ENCODE data around the gene RHBG. TPM values are rescaled to one million over a fixed set of nuclear protein-coding genes. Genes with fewer than 3 reads are reported as not detected.

RHBG gene
- total and polyA plus RNA-seq, 11 donors: 0.29 TPM; not detected in 10

DNA sequence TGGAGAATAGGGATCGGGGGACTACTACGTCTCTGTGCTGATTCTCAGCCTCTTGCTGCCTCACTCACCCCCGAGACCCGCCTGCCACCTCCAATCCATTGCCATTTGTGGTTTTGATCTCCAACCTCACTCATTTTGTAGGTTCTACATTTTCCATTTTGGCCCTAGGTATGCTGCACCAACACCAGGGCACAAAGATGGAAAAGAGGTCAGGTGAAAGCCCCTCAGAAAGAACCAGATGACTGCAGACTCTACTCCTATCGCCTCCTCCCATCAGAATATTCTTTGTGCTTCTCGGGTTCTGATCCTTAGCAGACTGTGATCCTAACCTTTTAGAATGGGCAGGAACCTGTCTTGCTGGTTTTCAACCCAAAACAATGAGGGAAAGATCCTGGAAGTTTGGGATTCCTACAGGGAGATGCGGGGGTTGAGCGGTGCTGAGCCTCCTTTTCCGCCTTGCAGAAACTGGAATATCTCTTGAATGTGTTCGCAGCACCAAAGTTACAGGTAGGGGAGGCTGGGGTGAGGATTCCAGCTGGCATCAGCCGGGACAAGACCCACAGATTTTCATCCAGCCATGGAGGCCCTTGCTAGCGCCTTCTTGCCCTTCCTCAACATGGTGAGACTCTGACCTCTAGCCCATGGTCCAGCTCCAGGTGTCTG, 53.1 kb downstream of the RHBG start:
- ATAC-seq: no peak
- peaks cover 30 to 97% (median 66%) of the 10 kb centered on the region in 9 donors for H3K27me3 ChIP-seq
- no peak for DNase-seq
- no peaks in the 10 kb centered on the region for H3K36me3 ChIP-seq
- H3K9me3 ChIP-seq: no peaks in the 10 kb centered on the region
- intact Hi-C loops (cut with DNase I): no loop called here
- H3K27ac ChIP-seq: no peak overlapping the region
- TF ChIP-seq POLR2A (IDR thresholded peaks at IDR 0.05): no peak
- TF ChIP-seq, protein P1, sequence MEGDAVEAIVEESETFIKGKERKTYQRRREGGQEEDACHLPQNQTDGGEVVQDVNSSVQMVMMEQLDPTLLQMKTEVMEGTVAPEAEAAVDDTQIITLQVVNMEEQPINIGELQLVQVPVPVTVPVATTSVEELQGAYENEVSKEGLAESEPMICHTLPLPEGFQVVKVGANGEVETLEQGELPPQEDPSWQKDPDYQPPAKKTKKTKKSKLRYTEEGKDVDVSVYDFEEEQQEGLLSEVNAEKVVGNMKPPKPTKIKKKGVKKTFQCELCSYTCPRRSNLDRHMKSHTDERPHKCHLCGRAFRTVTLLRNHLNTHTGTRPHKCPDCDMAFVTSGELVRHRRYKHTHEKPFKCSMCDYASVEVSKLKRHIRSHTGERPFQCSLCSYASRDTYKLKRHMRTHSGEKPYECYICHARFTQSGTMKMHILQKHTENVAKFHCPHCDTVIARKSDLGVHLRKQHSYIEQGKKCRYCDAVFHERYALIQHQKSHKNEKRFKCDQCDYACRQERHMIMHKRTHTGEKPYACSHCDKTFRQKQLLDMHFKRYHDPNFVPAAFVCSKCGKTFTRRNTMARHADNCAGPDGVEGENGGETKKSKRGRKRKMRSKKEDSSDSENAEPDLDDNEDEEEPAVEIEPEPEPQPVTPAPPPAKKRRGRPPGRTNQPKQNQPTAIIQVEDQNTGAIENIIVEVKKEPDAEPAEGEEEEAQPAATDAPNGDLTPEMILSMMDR (IDR thresholded peaks at IDR 0.05): no peak
- peak overlapping the region; percentile 13 to 57 (median 39) for H3K4me3 ChIP-seq
- WGBS, 4 donors: 24 to 33% (median 26%) methylated on average over 10 to 12 of the region's 12 CpGs
- H3K4me1 ChIP-seq: peaks cover 4 to 30% (median 21%) of the 10 kb centered on the region in 12 donors

DNA sequence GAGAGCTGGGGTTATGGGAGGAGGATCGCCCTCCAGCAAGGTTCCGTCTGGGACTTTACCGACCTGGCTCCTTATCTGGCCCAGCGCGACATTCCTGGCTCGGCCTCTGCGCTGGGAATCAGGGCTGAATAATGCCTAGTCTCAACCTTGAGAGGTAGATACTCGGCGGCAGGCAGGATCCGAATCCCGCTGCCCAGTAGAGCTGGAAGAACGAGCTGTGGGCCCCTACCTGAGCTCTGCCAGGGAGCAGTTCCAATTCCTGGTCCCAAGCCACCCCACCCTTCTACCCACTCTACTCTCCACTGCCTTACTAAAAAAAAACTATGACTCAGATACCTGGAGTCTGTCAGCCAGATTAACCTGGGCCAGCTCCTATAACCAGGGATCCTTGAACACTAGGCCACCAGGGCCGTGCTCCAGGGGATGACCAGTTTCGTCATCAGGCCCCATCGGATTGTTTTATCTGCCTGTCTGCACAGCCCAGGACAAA, 53.6 kb downstream of the RHBG start:
- H3K27me3 ChIP-seq: peaks cover 30 to 97% (median 62%) of the 10 kb centered on the region in 9 donors
- DNase-seq (no peak), ATAC-seq (peak in 2 of 4 donors; percentile 17 to 40)
- H3K9me3 ChIP-seq: no peaks in the 10 kb centered on the region
- intact Hi-C loops (cut with DNase I): no loop called here
- H3K4me3 ChIP-seq: no peak overlapping the region
- no peak for TF ChIP-seq POLR2A (IDR thresholded peaks at IDR 0.05)
- TF ChIP-seq, protein P1 (IDR thresholded peaks at IDR 0.05): no peak
- 23 to 61% (median 47%) methylated on average over 4 to 15 of the region's 15 CpGs for WGBS, 4 donors
- no peaks in the 10 kb centered on the region for H3K36me3 ChIP-seq
- H3K4me1 ChIP-seq: peaks cover 4 to 30% (median 21%) of the 10 kb centered on the region in 12 donors
- no peak overlapping the region for H3K27ac ChIP-seq

DNA sequence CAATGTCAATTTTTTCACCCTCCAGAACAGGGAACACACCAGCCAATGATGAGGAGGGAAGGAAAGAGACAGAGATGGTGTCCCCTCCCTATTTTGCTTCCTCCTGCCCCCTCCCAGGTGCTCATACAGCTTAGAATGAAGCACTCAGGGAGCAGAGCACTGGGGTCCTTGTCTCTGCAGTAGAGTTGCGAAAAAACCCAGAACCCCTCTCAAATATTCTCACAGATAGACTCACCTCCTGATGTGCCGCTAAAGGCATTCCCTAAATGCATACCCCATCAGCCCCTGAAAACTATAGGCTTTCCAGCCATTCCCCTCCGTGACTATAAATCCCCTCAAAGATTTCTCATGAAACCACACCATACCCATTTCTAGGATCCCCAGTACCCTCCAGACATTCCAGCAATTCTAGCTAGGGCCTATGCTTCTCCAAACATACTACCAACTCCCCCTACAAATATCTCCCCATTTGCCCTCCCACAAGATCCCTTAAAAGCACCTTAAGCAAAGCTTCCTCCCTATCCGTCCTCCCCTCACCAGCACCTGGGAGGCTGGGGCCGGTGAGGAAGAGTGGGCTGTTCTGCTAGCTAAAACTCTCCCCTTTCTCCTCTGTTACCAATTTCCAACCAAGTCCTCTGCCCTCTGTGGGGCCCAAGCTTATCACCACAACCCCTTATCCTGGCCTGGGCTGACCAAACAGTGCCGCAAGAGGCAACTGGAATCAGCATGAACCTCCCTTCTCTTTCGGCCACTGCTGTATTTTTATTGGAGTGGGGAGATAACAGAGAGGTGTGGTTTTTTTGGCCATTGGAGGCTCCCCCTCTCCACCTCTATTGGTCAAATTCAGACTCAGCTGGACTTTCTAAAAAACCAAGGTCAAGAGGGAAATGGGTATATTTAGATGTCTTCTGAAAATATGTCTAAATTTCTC, 54.7 kb downstream of the RHBG start:
- Histone ChIP-seq H3K27me3 (peaks cover 24 to 95% (median 59%) of the 10 kb centered on the region in 9 donors), H3K9me3 (no peaks in the 10 kb centered on the region), H3K36me3 (no peaks in the 10 kb centered on the region), H3K27ac (no peak overlapping the region), H3K4me3 (no peak overlapping the region), H3K4me1 (peaks cover 4 to 30% (median 21%) of the 10 kb centered on the region in 12 donors)
- 52 to 63% (median 58%) methylated on average over 7 of the region's 7 CpGs for WGBS, 4 donors
- no peak for TF ChIP-seq POLR2A (IDR thresholded peaks at IDR 0.05)
- TF ChIP-seq, protein P1 (IDR thresholded peaks at IDR 0.05): no peak
- intact Hi-C loops (cut with DNase I): no loop called here
- DNase-seq: no peak
- no peak for ATAC-seq
